GM13976 (cell line): ENCODE measurements around the gene MAP4K2.
A peak's percentile ranks its signal among the peaks of the same experiment; 100 is the strongest.

ENCODE experiments used
- DNase-seq: peaks from one replicate; pipeline ENCODE4 v3.0.0; 2012; ENCODE audit warnings: low spot score
- CTCF ChIP-seq: IDR thresholded peaks from 2 replicates; pipeline ENCODE4 v1.5.1; 2012; ENCODE audit warnings: borderline replicate concordance, mild to moderate bottlenecking; ENCODE audit not compliant: insufficient read depth; ENCODE audit errors: extremely low read depth, missing control alignments, control extremely low read depth
- in situ Hi-C: fragments of 300-500 bp; cut with MboI; formaldehyde crosslinking; loops from one replicate; pipeline ENCODE4 v1.12.0; 2022; ENCODE audit warnings: low sequenced_read_pairs, mixed read lengths, inconsistent platforms; ENCODE audit not compliant: unreplicated experiment

Gene MAP4K2

GRCh38 chr11:64762674-64763525 is 40.1 kb downstream of the MAP4K2 start:
- DNase-seq, result peak; percentile 22
- TF ChIP-seq CTCF, result no peak
- in situ Hi-C loops, result no loop called here

GRCh38 chr11:64762277-64762673 is 40.7 kb downstream of the MAP4K2 start:
- no peak for TF ChIP-seq CTCF
- in situ Hi-C loops, result no loop called here
- peak; percentile 38 for DNase-seq

GRCh38 chr11:64760759-64761420 is 42.1 kb downstream of the MAP4K2 start:
- no peak for TF ChIP-seq CTCF
- in situ Hi-C loops, result no loop called here
- DNase-seq, result peak; percentile 34

GRCh38 chr11:64759722-64760719 is 43.0 kb downstream of the MAP4K2 start, which contains the start of gene PYGM:
Gene PYGM (minus strand): TSS chr11:64759974. CDS start chr11:64759898, 76 bp downstream.
- no peak for TF ChIP-seq CTCF
- no peak for DNase-seq
- in situ Hi-C loops, result no loop called here

GRCh38 chr11:64759131-64759721 is 43.8 kb downstream of the MAP4K2 start:
- no peak for DNase-seq
- in situ Hi-C loops, result no loop called here
- no peak for TF ChIP-seq CTCF
